Stomach smooth muscle (tissue), 2 donors: ENCODE results near the gene FAM163A.
"Not testable (repeated sequence)": the region's sequence is repeated elsewhere in the genome, so short reads cannot be mapped to it uniquely, and the experiment has no call there.

ENCODE experiments used
- H3K27ac ChIP-seq: one replicate; pipeline ENCODE4 v1.7.0; 2013; ENCODE audit warnings: mild to moderate bottlenecking, low read length, inconsistent platforms
- H3K27me3 ChIP-seq, 2 donors: one replicate each; pipeline ENCODE4 v1.7.0; 2013; ENCODE audit warnings: low read length in 2 of 2; ENCODE audit not compliant: insufficient read depth in 2 of 2, control insufficient read depth in 1 of 2
- H3K36me3 ChIP-seq, 2 donors: one replicate each; pipeline ENCODE4 v1.7.0; 2013; ENCODE audit warnings: low read length in 2 of 2; ENCODE audit not compliant: control insufficient read depth in 2 of 2, insufficient read depth in 2 of 2
- H3K4me1 ChIP-seq: one replicate; pipeline ENCODE4 v1.7.0; 2013; ENCODE audit warnings: low read length; ENCODE audit not compliant: control insufficient read depth, insufficient read depth
- H3K4me3 ChIP-seq, 2 donors: one replicate each; pipeline ENCODE4 v1.7.0; 2013; ENCODE audit warnings: low read length in 2 of 2
- H3K9ac ChIP-seq, 2 donors: one replicate each; pipeline ENCODE4 v1.7.0; 2013; ENCODE audit warnings: low read length in 2 of 2, mild to moderate bottlenecking in 1 of 2
- H3K9me3 ChIP-seq, 2 donors: one replicate each; pipeline ENCODE4 v1.7.0; 2013; ENCODE audit warnings: low read length in 2 of 2; ENCODE audit not compliant: control insufficient read depth in 2 of 2
- donor health status: healthy.
- donor health status: Pancreatic carcinoma.

The FAM163A gene

GRCh38 chr1:179742717-179743678 lies at the start of gene FAM163A:
TSS of gene FAM163A (plus strand) at chr1:179743291. CDS start at chr1:179813098, 69,807 bp downstream.
- no peak within 1 kb of the TSS for H3K27ac ChIP-seq
- H3K4me1 ChIP-seq = peaks cover 13% of the 10 kb centered on the region
- H3K4me3 ChIP-seq = peak within 1 kb of the TSS; percentile 43 to 52
- no peaks in the 10 kb centered on the region for H3K36me3 ChIP-seq
- peaks cover 0 to 3% of the 10 kb centered on the region in 2 donors for H3K9me3 ChIP-seq
- peaks cover 25 to 58% of the 10 kb centered on the region in 2 donors for H3K27me3 ChIP-seq
- H3K9ac ChIP-seq = no peak within 1 kb of the TSS

GRCh38 chr1:179694530-179694929 lies 48.6 kb upstream of the FAM163A start:
- H3K4me1 ChIP-seq, H3K9me3 ChIP-seq, H3K36me3 ChIP-seq, H3K27ac ChIP-seq, H3K27me3 ChIP-seq, H3K4me3 ChIP-seq, H3K9ac ChIP-seq: not testable (repeated sequence)

GRCh38 chr1:179702946-179703539 lies 40.0 kb upstream of the FAM163A start:
- Histone ChIP-seq H3K9ac (no peak overlapping the region), H3K36me3 (no peaks in the 10 kb centered on the region), H3K27ac (no peak overlapping the region), H3K27me3 (no peaks in the 10 kb centered on the region), H3K4me3 (no peak overlapping the region), H3K9me3 (no peaks in the 10 kb centered on the region), H3K4me1 (no peaks in the 10 kb centered on the region)

GRCh38 chr1:179706339-179706941 lies 36.7 kb upstream of the FAM163A start:
- Histone ChIP-seq H3K27me3 (no peaks in the 10 kb centered on the region), H3K27ac (no peak overlapping the region), H3K36me3 (no peaks in the 10 kb centered on the region), H3K4me1 (no peaks in the 10 kb centered on the region), H3K4me3 (no peak overlapping the region), H3K9ac (no peak overlapping the region), H3K9me3 (no peaks in the 10 kb centered on the region)

GRCh38 chr1:179707406-179707805 lies 35.7 kb upstream of the FAM163A start:
- no peaks in the 10 kb centered on the region for H3K9me3 ChIP-seq
- H3K4me1 ChIP-seq = no peaks in the 10 kb centered on the region
- no peak overlapping the region for H3K9ac ChIP-seq
- H3K4me3 ChIP-seq = no peak overlapping the region
- H3K36me3 ChIP-seq = no peaks in the 10 kb centered on the region
- no peaks in the 10 kb centered on the region for H3K27me3 ChIP-seq
- H3K27ac ChIP-seq = no peak overlapping the region

- H3K4me3 ChIP-seq = no peak overlapping the region
- H3K27ac ChIP-seq = no peak overlapping the region
- no peak overlapping the region for H3K9ac ChIP-seq
- no peaks in the 10 kb centered on the region for H3K9me3 ChIP-seq
- no peaks in the 10 kb centered on the region for H3K27me3 ChIP-seq
- no peaks in the 10 kb centered on the region for H3K4me1 ChIP-seq
- H3K36me3 ChIP-seq = no peaks in the 10 kb centered on the region
Observed at GRCh38 chr1:179708434-179709195, 34.5 kb upstream of the FAM163A start.

GRCh38 chr1:179709841-179710329 lies 33.2 kb upstream of the FAM163A start:
- no peak overlapping the region for H3K9ac ChIP-seq
- no peaks in the 10 kb centered on the region for H3K36me3 ChIP-seq
- no peak overlapping the region for H3K27ac ChIP-seq
- H3K4me1 ChIP-seq = no peaks in the 10 kb centered on the region
- no peaks in the 10 kb centered on the region for H3K27me3 ChIP-seq
- H3K4me3 ChIP-seq = no peak overlapping the region
- H3K9me3 ChIP-seq = peaks cover 0 to 2% of the 10 kb centered on the region in 2 donors

- Histone ChIP-seq H3K27me3 (no peaks in the 10 kb centered on the region), H3K9me3 (peaks cover 0 to 17% of the 10 kb centered on the region in 2 donors), H3K9ac (no peak overlapping the region), H3K4me1 (no peaks in the 10 kb centered on the region), H3K36me3 (no peaks in the 10 kb centered on the region), H3K4me3 (no peak overlapping the region), H3K27ac (no peak overlapping the region)
Observed at GRCh38 chr1:179714159-179714558, 28.9 kb upstream of the FAM163A start.

- Histone ChIP-seq H3K9me3 (peaks cover 0 to 17% of the 10 kb centered on the region in 2 donors), H3K4me3 (no peak overlapping the region), H3K27ac (no peak overlapping the region), H3K27me3 (no peaks in the 10 kb centered on the region), H3K36me3 (no peaks in the 10 kb centered on the region), H3K9ac (no peak overlapping the region), H3K4me1 (no peaks in the 10 kb centered on the region)
Observed at GRCh38 chr1:179714623-179715022, 28.5 kb upstream of the FAM163A start.

- H3K27me3 ChIP-seq = no peaks in the 10 kb centered on the region
- no peak overlapping the region for H3K9ac ChIP-seq
- no peak overlapping the region for H3K4me3 ChIP-seq
- H3K27ac ChIP-seq = no peak overlapping the region
- peaks cover 0 to 17% of the 10 kb centered on the region in 2 donors for H3K9me3 ChIP-seq
- H3K4me1 ChIP-seq = no peaks in the 10 kb centered on the region
- H3K36me3 ChIP-seq = no peaks in the 10 kb centered on the region
Observed at GRCh38 chr1:179719272-179719671, 23.8 kb upstream of the FAM163A start.
